NCI-H2196 treated with DMSO at 0.1 percent for 48 hours (cell line): ENCODE data around the gene BDH1.
"Not testable (repeated sequence)": the region's sequence is repeated elsewhere in the genome, so short reads cannot be mapped to it uniquely, and the experiment has no call there.

Source experiments
- DNase-seq: peaks from one replicate; lab custom pipeline; 2025; ENCODE audit not compliant: unreplicated experiment; lab: John Stamatoyannopoulos, UW

BDH1 gene

GRCh38 chr3:197578376-197578775, 22.6 kb upstream of the BDH1 start:
- DNase-seq: no peak

GRCh38 chr3:197577366-197578074, 21.8 kb upstream of the BDH1 start:
- DNase-seq: no peak

GRCh38 chr3:197576838-197577237, 21.1 kb upstream of the BDH1 start:
- no peak for DNase-seq

GRCh38 chr3:197575362-197575761, 19.6 kb upstream of the BDH1 start:
- DNase-seq: no peak

GRCh38 chr3:197574396-197574991, 18.7 kb upstream of the BDH1 start:
- DNase-seq: not testable (repeated sequence)

- no peak for DNase-seq
These were observed 17.4 kb upstream of the BDH1 start for GRCh38 chr3:197573048-197573767.

GRCh38 chr3:197571880-197572172, 16.1 kb upstream of the BDH1 start:
- not testable (repeated sequence) for DNase-seq

GRCh38 chr3:197571074-197571879, 15.5 kb upstream of the BDH1 start:
- DNase-seq: not testable (repeated sequence)

GRCh38 chr3:197569433-197569832, 13.7 kb upstream of the BDH1 start:
- DNase-seq: not testable (repeated sequence)

GRCh38 chr3:197567904-197568681, 12.3 kb upstream of the BDH1 start:
- DNase-seq: no peak

GRCh38 chr3:197566155-197566554, 10.4 kb upstream of the BDH1 start:
- DNase-seq: not testable (repeated sequence)

- DNase-seq: no peak
These were observed 8.5 kb upstream of the BDH1 start for GRCh38 chr3:197564097-197564843.

- no peak for DNase-seq
These were observed 6.9 kb upstream of the BDH1 start for GRCh38 chr3:197562398-197563251.

GRCh38 chr3:197561926-197562325, 6.2 kb upstream of the BDH1 start:
- DNase-seq: no peak

GRCh38 chr3:197559651-197560050, 3.9 kb upstream of the BDH1 start:
- DNase-seq: no peak

GRCh38 chr3:197554562-197555280, 1.0 kb downstream of the BDH1 start:
- DNase-seq: peak; percentile 100

- no peak for DNase-seq
These were observed 1.6 kb downstream of the BDH1 start for GRCh38 chr3:197554196-197554561.

GRCh38 chr3:197552198-197552597, 3.6 kb downstream of the BDH1 start:
- no peak for DNase-seq

- DNase-seq: no peak
These were observed 5.3 kb downstream of the BDH1 start for GRCh38 chr3:197550489-197550888.
